HG03558 (cell line): ENCODE results near the gene ESPN.
"Not testable (repeated sequence)": the region's sequence is repeated elsewhere in the genome, so short reads cannot be mapped to it uniquely, and the experiment has no call there.

Experiments used
- ATAC-seq: cut with Tn5 transposase; IDR thresholded peaks from one replicate; pipeline ENCODE4 v1.9.1; 2021; ENCODE audit warnings: moderate number of reproducible peaks; ENCODE audit not compliant: unreplicated experiment; ENCODE audit errors: extremely low read depth

The ESPN gene

DNA sequence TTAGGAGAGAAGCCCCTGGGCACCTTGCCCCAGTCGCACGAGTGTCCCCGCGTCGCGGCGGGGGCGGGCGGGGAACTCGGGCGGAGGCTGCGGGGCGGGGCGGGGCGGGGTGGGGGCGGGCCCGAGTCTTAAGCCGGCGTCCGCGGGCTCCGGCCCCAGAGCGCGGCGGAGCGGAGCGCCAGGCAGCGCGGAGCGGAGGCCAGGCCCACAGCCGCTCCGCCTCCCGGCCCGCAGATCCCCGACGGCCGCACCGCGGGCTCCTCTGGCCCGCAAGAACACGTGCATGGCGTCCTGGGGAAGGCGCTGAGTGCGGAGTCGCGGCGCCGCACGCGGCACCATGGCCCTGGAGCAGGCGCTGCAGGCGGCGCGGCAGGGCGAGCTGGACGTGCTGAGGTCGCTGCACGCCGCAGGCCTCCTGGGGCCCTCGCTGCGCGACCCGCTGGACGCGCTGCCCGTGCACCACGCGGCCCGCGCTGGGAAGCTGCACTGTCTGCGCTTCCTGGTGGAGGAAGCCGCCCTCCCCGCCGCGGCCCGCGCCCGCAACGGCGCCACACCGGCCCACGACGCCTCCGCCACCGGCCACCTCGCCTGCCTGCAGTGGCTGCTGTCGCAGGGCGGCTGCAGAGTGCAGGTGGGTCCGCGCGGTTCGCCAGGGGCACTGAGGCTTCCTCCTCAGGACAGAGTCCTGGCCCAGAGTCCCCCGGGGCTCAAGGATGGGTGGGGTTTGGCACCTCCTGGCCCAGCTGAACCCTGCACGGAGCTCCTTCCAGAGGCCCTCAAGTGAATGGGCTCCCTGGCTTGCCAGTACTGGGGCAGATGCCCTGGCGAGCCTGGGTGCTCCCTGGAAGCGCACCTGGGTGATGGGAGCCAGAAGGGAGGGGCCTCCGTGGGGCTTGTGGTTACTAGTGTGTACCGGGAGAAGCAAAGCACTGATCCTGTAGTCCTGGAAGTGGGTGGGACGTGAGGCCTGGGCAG, at the start of gene ESPN:
Gene ESPN, plus strand, starts transcription at position 158 of the 975 bp plus-strand sequence. Its CDS starts 180 bp downstream, at position 338.
- no peak for ATAC-seq

DNA sequence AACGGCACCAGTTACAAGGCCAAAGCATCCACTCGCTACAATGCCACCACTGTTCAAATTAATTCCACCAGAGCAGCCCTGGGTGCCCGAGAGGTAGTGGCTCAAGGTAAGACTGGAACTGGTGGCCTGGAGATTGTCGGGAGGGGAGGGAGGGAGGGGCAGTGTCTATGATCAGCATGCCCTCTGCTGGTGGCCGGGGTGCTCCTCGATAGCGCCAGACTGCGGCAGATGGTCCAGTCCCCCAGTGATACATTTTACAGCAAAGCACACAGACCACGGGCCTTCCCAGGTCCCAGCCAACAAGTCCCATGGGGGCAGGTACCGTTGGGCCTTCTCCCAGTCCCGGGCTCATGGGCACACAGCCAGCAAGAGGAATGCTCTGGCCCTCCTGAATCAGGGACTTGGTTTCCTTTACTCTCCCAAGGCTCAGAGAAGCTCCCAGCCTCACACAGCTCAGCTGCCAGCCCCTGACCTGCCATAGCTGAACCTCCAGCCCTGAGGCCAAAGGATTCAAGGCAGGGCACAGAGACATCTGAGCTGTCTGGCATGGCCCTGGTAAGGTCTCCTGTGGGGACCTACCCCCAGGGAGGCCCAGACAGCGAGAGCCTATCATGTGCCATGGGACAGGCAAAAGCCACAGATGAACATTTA, 46.4 kb upstream of the ESPN start:
- ATAC-seq = no peak

- ATAC-seq = no peak
These were observed 44.5 kb upstream of the ESPN start for GRCh38 chr1:6380037-6380436.

DNA sequence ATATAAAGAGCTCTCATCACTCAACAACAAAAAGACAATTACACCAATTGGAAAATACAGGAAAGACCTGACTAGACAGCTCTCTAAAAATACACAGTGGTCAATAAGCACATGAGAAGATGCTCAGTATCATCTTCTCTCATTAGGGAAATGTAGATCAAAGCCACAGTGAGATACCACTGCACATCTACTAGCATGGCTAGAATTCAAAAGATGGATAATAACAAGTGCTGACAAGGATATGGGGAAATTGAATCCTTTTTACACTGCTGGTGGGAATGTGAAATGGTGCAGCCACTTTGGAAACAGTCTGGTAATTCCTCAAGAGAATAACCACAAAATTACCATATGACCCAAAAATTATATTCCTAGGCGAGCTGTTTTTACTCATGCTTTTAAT, 40.4 kb upstream of the ESPN start:
- no peak for ATAC-seq

DNA sequence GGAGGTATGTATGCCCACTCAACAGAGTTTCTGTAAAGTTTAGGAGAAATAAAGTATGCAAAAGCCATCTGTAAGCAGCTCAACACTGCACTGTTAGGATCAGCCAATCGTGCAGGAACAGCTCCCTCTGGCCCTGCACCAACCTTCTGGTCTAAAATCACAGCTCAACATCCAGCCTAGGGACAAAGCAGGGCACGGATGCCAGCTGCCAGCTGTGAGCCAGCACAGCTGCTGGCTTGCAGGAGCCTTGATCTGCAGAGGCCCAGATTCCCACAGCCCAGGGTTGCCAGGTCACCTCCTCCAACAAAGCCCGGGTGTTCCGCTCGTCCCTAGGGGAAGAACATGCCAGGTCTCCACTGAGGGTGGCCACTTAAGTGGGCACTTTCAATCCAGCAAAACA, 39.6 kb upstream of the ESPN start:
- ATAC-seq = no peak

GRCh38 chr1:6385488-6386191, 38.9 kb upstream of the ESPN start:
- no peak for ATAC-seq

- no peak for ATAC-seq
These were observed 38.1 kb upstream of the ESPN start for GRCh38 chr1:6386371-6386949.

- ATAC-seq = no peak
These were observed 34.6 kb upstream of the ESPN start for GRCh38 chr1:6389971-6390370.

DNA sequence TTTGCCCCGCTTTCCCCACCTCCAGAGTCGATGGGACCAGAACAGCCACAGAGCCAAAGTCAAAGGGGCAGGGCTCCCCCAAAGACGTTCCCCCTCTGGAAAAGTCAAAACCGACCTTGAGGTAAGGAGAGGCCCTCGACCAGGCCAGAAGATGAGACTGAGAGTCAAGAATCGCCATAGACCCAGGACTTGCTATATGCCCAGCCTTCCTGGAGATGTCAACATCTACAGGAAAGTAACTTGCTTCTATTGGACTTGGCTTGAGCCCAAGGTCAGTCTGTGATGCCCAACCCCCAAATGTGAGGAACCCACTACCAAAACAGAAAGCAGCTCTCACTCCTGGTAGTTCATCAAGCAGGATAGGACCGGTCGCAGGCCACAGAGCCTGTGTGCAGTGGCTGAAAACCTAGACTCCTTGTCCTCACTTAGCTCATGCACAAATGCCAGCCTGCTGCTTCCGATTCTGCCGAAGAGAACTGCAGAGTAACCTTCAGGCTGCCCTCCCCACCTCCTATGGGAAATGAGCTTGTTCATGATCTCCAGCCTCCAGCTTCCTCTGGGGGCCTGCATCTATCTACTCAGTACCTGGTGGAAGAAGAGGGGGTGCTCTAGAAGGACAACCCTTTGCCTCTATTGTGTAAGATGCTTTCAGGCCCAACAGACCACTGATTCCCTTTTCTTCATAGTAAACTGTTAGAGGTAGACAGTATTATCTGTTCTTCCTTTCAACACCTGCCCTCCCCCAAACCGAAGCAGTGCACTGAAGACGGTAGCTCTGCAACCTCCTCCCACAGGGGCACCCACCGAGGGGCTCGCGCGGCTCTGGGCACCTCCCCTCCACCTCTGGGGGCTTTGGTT, 32.4 kb upstream of the ESPN start:
- no peak for ATAC-seq

DNA sequence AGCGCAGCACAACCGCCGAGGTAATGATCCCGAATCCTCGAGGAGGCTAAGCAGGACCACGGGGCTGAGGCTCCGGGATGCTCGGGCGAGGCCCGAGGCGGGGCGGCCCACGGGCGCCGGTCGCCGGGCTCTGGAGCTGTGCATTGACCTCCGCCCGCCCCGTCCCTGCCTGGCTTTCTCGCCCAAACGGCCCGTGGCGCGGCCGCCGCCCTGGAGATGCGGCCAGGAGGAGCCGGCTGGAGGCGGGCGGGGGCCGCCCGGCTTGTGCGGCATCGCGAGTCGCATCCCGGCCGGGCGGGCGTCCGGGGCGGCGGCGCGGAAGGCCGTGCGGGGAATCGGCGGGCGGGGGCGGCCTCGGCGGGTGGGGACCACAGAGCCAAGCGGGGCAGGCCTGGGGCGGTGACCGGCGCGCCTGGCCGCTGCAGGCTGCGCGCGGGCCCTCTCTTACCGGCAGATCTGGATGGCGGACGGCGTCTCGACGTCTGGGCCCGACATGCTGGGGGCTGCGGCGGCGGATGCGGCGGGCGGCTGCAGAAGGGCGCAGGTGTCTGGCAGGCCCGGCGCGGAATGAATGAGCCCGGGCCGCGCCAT, 31.7 kb upstream of the ESPN start:
- ATAC-seq = no peak

GRCh38 chr1:6393400-6394187, 31.0 kb upstream of the ESPN start, which contains the start of gene ACOT7:
TSS of gene ACOT7 (minus strand) at chr1:6393767. CDS start at chr1:6393399, 368 bp downstream.
- peak; percentile 43 for ATAC-seq

- ATAC-seq = not testable (repeated sequence)
These were observed 29.4 kb upstream of the ESPN start for GRCh38 chr1:6395130-6395529.

DNA sequence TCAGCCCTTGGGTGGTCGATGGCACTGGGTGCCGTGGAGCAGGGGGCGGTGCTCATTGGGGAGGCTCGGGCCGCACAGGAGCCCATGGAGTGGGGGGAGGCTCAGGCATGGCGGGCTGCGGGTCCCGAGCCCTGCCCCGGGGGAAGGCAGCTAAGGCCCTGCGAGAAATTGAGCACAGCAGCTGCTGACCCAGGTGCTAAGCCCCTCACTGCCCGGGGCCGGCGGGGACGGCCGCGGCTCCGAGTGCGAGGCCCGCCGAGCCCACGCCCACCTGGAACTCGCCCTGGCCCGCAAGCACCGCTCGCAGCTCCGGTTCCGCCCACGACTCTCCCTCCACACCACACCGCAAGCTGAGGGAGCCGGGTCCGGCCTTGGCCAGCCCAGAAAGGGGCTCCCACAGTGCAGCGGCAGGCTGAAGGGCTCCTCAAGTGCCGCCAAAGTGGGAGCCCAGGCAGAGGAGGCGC, 28.8 kb upstream of the ESPN start:
- not testable (repeated sequence) for ATAC-seq

- ATAC-seq = no peak
These were observed 27.6 kb upstream of the ESPN start for GRCh38 chr1:6396998-6397397.

DNA sequence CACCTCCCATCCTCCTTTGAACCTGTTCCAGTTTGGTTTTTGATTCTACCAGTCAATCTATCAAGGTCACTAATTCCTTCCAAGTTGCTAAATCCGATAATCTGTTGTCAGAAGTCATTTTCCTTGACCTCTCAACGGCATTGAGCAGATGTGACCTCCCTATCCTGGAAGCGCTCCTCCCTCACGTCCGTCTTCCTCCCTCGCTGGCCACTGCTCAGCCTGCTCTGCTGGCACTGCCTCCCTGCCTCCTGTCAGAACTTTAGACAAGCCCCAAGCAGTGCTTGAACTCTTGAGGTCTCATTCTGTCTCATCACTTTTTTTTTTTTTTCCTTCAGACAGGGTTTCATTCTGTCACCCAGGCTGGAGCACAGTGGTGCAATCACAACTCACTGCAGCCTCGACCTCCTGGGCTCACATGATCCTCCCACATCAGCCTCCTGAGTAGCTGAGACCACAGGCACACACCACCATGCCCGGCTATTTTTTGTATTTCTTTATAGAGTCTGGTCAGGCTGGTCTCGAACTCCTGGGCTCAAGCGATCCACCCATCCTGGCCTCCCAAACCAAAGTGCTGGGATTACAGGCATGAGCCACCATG, 26.6 kb upstream of the ESPN start:
- no peak for ATAC-seq

GRCh38 chr1:6399294-6399693, 25.3 kb upstream of the ESPN start:
- no peak for ATAC-seq

- no peak for ATAC-seq
These were observed 22.9 kb upstream of the ESPN start for GRCh38 chr1:6401673-6402072.

GRCh38 chr1:6408023-6408422, 16.6 kb upstream of the ESPN start:
- ATAC-seq = no peak
